ENCODE measurements around the gene GAS7.

DNA sequence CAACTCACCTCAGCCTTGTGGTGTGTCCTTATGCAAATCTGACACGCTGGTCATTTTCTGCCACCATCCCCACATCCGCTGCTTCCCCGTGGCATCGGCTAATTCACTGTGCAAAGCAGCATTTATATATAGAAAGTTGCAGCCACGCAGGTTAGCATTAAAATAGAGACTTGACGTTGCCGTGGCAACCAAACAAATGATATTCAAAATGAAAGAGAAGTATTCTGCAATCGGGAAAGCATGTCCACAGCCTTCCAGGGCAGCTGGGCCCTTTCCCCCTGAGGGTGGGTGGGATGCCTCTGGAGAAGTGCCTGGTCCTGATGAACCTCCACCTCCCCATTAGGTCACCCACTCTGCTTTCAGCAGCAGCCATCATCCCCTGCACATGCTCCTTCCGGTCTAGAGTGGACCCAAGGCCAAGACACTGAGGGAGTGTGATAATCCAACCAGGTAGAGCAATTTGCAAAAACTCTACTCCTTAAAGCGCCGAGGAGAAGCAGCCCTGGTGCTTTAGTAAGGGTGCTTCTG lies 138.7 kb downstream of the GAS7 start:
- TF ChIP-seq POLR2A (IDR thresholded peaks at IDR 0.05) (no peak), CTCF (IDR thresholded peaks at IDR 0.05) (no peak)
